PC-3 (cell line): ENCODE results near the gene UAP1L1.

Experiments used
- CTCF ChIP-seq: fragments of 300-600 bp; sonication (generic); conservative IDR thresholded peaks from 2 replicates; pipeline ENCODE4 v1.5.1; 2017; ENCODE audit warnings: antibody characterized with exemption, low read depth, mild to moderate bottlenecking, low read length
- EZH2 ChIP-seq: fragments of 300-600 bp; sonication (generic); IDR thresholded peaks from one replicate; pipeline ENCODE4 v1.6.1; 2017; ENCODE audit warnings: antibody characterized with exemption, mild to moderate bottlenecking, low read length; ENCODE audit not compliant: unreplicated experiment
- EZH2phosphoT487 ChIP-seq: fragments of 300-600 bp; sonication (generic); IDR thresholded peaks from 2 replicates; pipeline ENCODE4 v1.6.1; 2018; ENCODE audit warnings: mild to moderate bottlenecking, antibody characterized with exemption, low read length, borderline replicate concordance

- TF ChIP-seq EZH2phosphoT487, result no peak
- no peak for TF ChIP-seq CTCF
- no peak for TF ChIP-seq EZH2
Measured at GRCh38 chr9:137044037-137044436, 33.3 kb upstream of the UAP1L1 start.
